ENCODE data around the gene CPA3. TPM values are rescaled to one million over a fixed set of nuclear protein-coding genes. Genes with fewer than 3 reads are reported as not detected.

Gene CPA3
- total and polyA plus RNA-seq, 10 donors: 0.06 to 5.6 (median 0.49) TPM; not detected in 3

DNA sequence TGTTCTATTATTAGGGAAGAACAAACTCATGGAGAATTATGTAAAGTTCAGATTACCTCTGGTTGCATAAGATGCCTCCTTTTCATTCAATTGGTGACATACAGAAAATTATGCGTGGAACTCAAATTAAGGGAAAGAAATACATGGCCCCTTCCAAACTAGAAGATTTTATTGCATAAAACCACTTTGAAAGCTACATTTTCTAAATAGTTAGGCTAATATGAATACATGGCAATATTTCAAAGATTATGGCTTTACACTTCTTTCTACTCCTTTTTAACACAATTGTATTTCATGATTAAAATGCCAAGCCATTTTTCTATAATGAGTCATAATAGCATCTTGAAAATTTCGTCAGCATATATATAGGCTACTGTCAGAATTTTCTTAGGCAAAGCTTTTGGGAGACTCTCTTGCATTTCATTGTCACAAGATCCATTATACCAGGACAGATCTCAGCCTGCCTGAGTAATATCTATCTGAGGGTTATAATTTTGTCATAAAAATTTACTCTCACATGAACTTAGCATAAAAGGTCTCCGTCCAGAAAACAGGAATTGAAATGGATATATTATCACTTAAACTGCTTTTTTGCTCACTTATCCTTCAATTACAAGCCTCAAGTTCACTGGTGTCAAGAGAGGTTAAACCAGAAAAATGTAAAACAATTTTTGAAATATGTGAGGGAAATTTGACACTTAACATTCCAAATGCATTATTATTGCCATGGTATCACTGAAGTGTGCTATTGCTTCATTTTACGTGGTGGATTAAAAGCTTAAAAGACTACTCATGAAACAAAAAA lies 37.1 kb downstream of the CPA3 start:
- TF ChIP-seq, protein P1, sequence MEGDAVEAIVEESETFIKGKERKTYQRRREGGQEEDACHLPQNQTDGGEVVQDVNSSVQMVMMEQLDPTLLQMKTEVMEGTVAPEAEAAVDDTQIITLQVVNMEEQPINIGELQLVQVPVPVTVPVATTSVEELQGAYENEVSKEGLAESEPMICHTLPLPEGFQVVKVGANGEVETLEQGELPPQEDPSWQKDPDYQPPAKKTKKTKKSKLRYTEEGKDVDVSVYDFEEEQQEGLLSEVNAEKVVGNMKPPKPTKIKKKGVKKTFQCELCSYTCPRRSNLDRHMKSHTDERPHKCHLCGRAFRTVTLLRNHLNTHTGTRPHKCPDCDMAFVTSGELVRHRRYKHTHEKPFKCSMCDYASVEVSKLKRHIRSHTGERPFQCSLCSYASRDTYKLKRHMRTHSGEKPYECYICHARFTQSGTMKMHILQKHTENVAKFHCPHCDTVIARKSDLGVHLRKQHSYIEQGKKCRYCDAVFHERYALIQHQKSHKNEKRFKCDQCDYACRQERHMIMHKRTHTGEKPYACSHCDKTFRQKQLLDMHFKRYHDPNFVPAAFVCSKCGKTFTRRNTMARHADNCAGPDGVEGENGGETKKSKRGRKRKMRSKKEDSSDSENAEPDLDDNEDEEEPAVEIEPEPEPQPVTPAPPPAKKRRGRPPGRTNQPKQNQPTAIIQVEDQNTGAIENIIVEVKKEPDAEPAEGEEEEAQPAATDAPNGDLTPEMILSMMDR (IDR thresholded peaks at IDR 0.05 in 8 of 11, conservative IDR thresholded peaks at IDR 0.05 in 3 of 11): no peak
- TF ChIP-seq POLR2AphosphoS5 (IDR thresholded peaks at IDR 0.05): no peak
- TF ChIP-seq POLR2A (IDR thresholded peaks at IDR 0.05): no peak
- Histone ChIP-seq H3K27ac (no peak overlapping the region), H3K36me3 (no peaks in the 10 kb centered on the region), H3K27me3 (replicated peaks in 1 of 7) (peaks cover 0 to 11% (median 0%) of the 10 kb centered on the region in 7 donors), H3K4me3 (no peak overlapping the region), H3K9me3 (no peaks in the 10 kb centered on the region), H3K4me1 (no peaks in the 10 kb centered on the region)
- WGBS, 5 donors: 68 to 85% (median 77%) methylated on average over 4 of the region's 4 CpGs
- DNase-seq: no peak
- intact Hi-C loops (cut with DNase I; ENCODE audit: low total_unique reads): no loop called here

GRCh38 chr3:148903022-148903442 lies 37.9 kb downstream of the CPA3 start:
- Histone ChIP-seq H3K4me1 (no peaks in the 10 kb centered on the region), H3K27ac (no peak overlapping the region), H3K9me3 (no peaks in the 10 kb centered on the region), H3K36me3 (no peaks in the 10 kb centered on the region), H3K27me3 (replicated peaks in 1 of 7) (peaks cover 0 to 11% (median 0%) of the 10 kb centered on the region in 7 donors), H3K4me3 (no peak overlapping the region)
- TF ChIP-seq POLR2A (IDR thresholded peaks at IDR 0.05) (no peak), POLR2AphosphoS5 (IDR thresholded peaks at IDR 0.05) (no peak)
- TF ChIP-seq, protein P1 (IDR thresholded peaks at IDR 0.05 in 8 of 11, conservative IDR thresholded peaks at IDR 0.05 in 3 of 11): no peak
- intact Hi-C loops (cut with DNase I; ENCODE audit: low total_unique reads): no loop called here
- 81 to 92% (median 88%) methylated on average over 2 of the region's 2 CpGs for WGBS, 5 donors
- no peak for DNase-seq

- H3K4me3 ChIP-seq: no peak overlapping the region
- H3K4me1 ChIP-seq: no peaks in the 10 kb centered on the region
- no peak overlapping the region for H3K27ac ChIP-seq
- no peak for TF ChIP-seq POLR2AphosphoS5 (IDR thresholded peaks at IDR 0.05)
- no peak for TF ChIP-seq POLR2A (IDR thresholded peaks at IDR 0.05)
- TF ChIP-seq, protein P1 (IDR thresholded peaks at IDR 0.05 in 8 of 11, conservative IDR thresholded peaks at IDR 0.05 in 3 of 11): no peak
- H3K9me3 ChIP-seq: no peaks in the 10 kb centered on the region
- H3K27me3 ChIP-seq (replicated peaks in 1 of 7): peaks cover 0 to 17% (median 0%) of the 10 kb centered on the region in 7 donors
- intact Hi-C loops (cut with DNase I; ENCODE audit: low total_unique reads): no loop called here
- no peaks in the 10 kb centered on the region for H3K36me3 ChIP-seq
- no peak for DNase-seq
Observed at GRCh38 chr3:148903941-148904340, 38.8 kb downstream of the CPA3 start.

DNA sequence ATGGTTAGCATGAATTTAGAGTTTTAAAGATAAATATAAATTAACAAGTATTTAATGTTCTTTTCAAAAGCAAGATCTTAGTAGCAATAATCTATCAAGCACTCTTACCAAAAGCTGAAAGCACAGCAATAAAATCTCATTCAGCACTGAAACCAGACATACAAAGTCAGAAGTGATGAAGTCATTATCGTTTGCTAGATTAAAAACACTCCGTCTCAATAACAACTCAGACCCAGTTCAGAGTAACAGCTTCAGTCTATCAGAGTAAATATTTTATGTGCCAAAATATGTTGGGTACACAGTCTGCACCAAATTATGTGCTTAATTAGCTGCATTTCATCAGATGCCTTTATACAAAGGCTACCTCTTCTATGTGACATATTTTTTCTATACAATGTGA lies 41.6 kb downstream of the CPA3 start:
- H3K27me3 ChIP-seq (replicated peaks in 1 of 7): peaks cover 0 to 21% (median 0%) of the 10 kb centered on the region in 7 donors
- H3K27ac ChIP-seq: no peak overlapping the region
- intact Hi-C loops (cut with DNase I; ENCODE audit: low total_unique reads): no loop called here
- TF ChIP-seq POLR2A (IDR thresholded peaks at IDR 0.05) (no peak), POLR2AphosphoS5 (IDR thresholded peaks at IDR 0.05) (no peak)
- TF ChIP-seq, protein P1 (IDR thresholded peaks at IDR 0.05 in 8 of 11, conservative IDR thresholded peaks at IDR 0.05 in 3 of 11): no peak
- DNase-seq: no peak
- no peaks in the 10 kb centered on the region for H3K36me3 ChIP-seq
- WGBS, 5 donors: 76 to 91% (median 84%) methylated on average over 2 of the region's 2 CpGs
- H3K4me1 ChIP-seq: no peaks in the 10 kb centered on the region
- no peak overlapping the region for H3K4me3 ChIP-seq
- H3K9me3 ChIP-seq: no peaks in the 10 kb centered on the region
